Measurements from ENCODE around the gene METTL16. TPM values are rescaled to one million over a fixed set of nuclear protein-coding genes. Genes with fewer than 3 reads are reported as not detected.
A peak's percentile ranks its signal among the peaks of the same experiment; 100 is the strongest.

The METTL16 gene
- polyA plus RNA-seq, 1 donor (not counting 4 experiments of a cell fraction or from before 2014, with no cell fraction given): 16.6 TPM

DNA sequence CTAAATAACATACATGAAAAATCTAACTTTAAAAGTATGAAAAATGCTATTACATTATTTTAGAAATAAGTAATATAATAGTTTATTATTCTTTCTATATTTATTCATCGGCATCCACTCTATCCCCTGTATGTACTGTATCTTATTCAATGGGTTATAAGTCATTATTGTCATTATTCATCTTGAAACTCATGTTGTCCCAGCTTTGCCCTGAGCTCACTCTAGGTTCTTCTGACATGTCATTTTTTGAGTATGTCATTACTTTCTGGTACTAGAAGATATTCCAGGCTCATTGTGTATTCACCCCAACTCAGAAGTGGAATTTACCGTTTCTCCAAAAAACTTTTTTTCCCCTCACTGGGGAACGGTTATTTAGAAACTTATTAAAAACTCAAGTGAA lies 57.8 kb downstream of the METTL16 start:
- Histone ChIP-seq H3K36me3 (ENCODE audit: control insufficient read depth in 2 of 2, extremely low read depth in 1 of 2, insufficient read depth in 2 of 2, low read length in 2 of 2) (peaks cover 3 to 11% of the 10 kb centered on the region in 2 experiments), H3K9me3 (ENCODE audit: control insufficient read depth, low read depth, low read length) (no peaks in the 10 kb centered on the region), H3K9me1 (ENCODE audit: control insufficient read depth, extremely low read depth, insufficient read depth, low read length) (no peaks in the 10 kb centered on the region), H3K4me2 (ENCODE audit: control insufficient read depth, extremely low read depth, insufficient read depth, low read depth, low read length) (no peak overlapping the region), H2AFZ (ENCODE audit: control insufficient read depth, low read length) (no peak overlapping the region), H3K4me1 (ENCODE audit: control insufficient read depth, extremely low read depth, insufficient read depth, low read length) (peaks cover 2% of the 10 kb centered on the region), H3K4me3 (ENCODE audit: control insufficient read depth in 2 of 3, extremely low read depth in 1 of 3, insufficient read depth in 2 of 3, low read depth in 1 of 3, low read length in 3 of 3) (no peak overlapping the region), H3K9ac (ENCODE audit: control insufficient read depth, extremely low read depth, insufficient read depth, low read length) (no peak overlapping the region), H3K27me3 (ENCODE audit: control insufficient read depth, extremely low read depth, insufficient read depth, low read length) (no peaks in the 10 kb centered on the region), H3K27ac (ENCODE audit: control insufficient read depth, insufficient read depth, low read length) (no peak overlapping the region), H3K79me2 (ENCODE audit: control insufficient read depth, insufficient read depth, low read length) (no peaks in the 10 kb centered on the region), H4K20me1 (ENCODE audit: control insufficient read depth, extremely low read depth, insufficient read depth, low read length) (no peaks in the 10 kb centered on the region)
- dilution Hi-C loops (cut with MboI; ENCODE audit: extremely low pct_ligation_motif_present, low sequenced_read_pairs): no loop called here
- TF ChIP-seq, protein P1, sequence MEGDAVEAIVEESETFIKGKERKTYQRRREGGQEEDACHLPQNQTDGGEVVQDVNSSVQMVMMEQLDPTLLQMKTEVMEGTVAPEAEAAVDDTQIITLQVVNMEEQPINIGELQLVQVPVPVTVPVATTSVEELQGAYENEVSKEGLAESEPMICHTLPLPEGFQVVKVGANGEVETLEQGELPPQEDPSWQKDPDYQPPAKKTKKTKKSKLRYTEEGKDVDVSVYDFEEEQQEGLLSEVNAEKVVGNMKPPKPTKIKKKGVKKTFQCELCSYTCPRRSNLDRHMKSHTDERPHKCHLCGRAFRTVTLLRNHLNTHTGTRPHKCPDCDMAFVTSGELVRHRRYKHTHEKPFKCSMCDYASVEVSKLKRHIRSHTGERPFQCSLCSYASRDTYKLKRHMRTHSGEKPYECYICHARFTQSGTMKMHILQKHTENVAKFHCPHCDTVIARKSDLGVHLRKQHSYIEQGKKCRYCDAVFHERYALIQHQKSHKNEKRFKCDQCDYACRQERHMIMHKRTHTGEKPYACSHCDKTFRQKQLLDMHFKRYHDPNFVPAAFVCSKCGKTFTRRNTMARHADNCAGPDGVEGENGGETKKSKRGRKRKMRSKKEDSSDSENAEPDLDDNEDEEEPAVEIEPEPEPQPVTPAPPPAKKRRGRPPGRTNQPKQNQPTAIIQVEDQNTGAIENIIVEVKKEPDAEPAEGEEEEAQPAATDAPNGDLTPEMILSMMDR (optimal IDR thresholded peaks at IDR 0.05 in 1 of 3, IDR thresholded peaks at IDR 0.05 in 1 of 3, conservative IDR thresholded peaks at IDR 0.05 in 1 of 3; ENCODE audit: extremely low read depth in 1 of 3, insufficient read depth in 2 of 3, low read length in 3 of 3): no peak
- no peak for TF ChIP-seq EZH2 (IDR thresholded peaks at IDR 0.05; ENCODE audit: low read length)
- no peak for DNase-seq (ENCODE audit: low read depth, low spot score)
- no peak for FAIRE-seq

DNA sequence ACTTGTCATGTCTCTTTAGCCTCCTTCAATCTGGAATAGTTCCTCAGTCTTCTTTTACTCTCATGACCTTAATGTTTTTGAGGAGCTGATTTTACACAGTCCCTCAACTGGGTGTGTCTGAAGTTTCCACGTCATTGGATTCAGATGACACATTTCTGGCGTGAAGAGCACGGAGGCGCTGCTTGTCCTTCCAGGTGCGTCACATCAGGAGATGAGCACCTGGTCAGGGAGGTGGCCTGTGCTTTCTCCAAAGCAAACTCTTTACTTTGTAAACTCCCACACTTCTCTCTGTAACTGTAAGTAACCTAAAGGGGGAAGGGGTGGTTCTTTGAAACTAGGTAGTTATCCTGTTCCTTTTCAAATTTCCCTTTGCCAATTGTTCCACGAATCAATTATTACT lies 58.4 kb downstream of the METTL16 start:
- no peaks in the 10 kb centered on the region for H3K9me3 ChIP-seq (ENCODE audit: control insufficient read depth, low read depth, low read length)
- no peaks in the 10 kb centered on the region for H3K9me1 ChIP-seq (ENCODE audit: control insufficient read depth, extremely low read depth, insufficient read depth, low read length)
- no peaks in the 10 kb centered on the region for H3K79me2 ChIP-seq (ENCODE audit: control insufficient read depth, insufficient read depth, low read length)
- TF ChIP-seq, protein P1 (optimal IDR thresholded peaks at IDR 0.05 in 1 of 3, IDR thresholded peaks at IDR 0.05 in 1 of 3, conservative IDR thresholded peaks at IDR 0.05 in 1 of 3; ENCODE audit: extremely low read depth in 1 of 3, insufficient read depth in 2 of 3, low read length in 3 of 3): no peak
- no peak for TF ChIP-seq EZH2 (IDR thresholded peaks at IDR 0.05; ENCODE audit: low read length)
- no peak overlapping the region for H3K9ac ChIP-seq (ENCODE audit: control insufficient read depth, extremely low read depth, insufficient read depth, low read length)
- no peak overlapping the region for H3K4me2 ChIP-seq (ENCODE audit: control insufficient read depth, extremely low read depth, insufficient read depth, low read depth, low read length)
- DNase-seq (ENCODE audit: low read depth, low spot score) (no peak), FAIRE-seq (no peak)
- H3K36me3 ChIP-seq (ENCODE audit: control insufficient read depth in 2 of 2, extremely low read depth in 1 of 2, insufficient read depth in 2 of 2, low read length in 2 of 2): peaks cover 3 to 11% of the 10 kb centered on the region in 2 experiments
- H3K27me3 ChIP-seq (ENCODE audit: control insufficient read depth, extremely low read depth, insufficient read depth, low read length): no peaks in the 10 kb centered on the region
- H3K27ac ChIP-seq (ENCODE audit: control insufficient read depth, insufficient read depth, low read length): peak overlapping the region; percentile 18
- peaks cover 2% of the 10 kb centered on the region for H3K4me1 ChIP-seq (ENCODE audit: control insufficient read depth, extremely low read depth, insufficient read depth, low read length)
- H2AFZ ChIP-seq (ENCODE audit: control insufficient read depth, low read length): no peak overlapping the region
- no peaks in the 10 kb centered on the region for H4K20me1 ChIP-seq (ENCODE audit: control insufficient read depth, extremely low read depth, insufficient read depth, low read length)
- H3K4me3 ChIP-seq (ENCODE audit: control insufficient read depth in 2 of 3, extremely low read depth in 1 of 3, insufficient read depth in 2 of 3, low read depth in 1 of 3, low read length in 3 of 3): no peak overlapping the region
- dilution Hi-C loops (cut with MboI; ENCODE audit: extremely low pct_ligation_motif_present, low sequenced_read_pairs): no loop called here
